Omental fat pad (tissue), 4 donors: ENCODE data around the gene SYMPK. TPM values are rescaled to one million over a fixed set of nuclear protein-coding genes. Genes with fewer than 3 reads are reported as not detected.

Experiments used
- ATAC-seq: fragments of 150-250 bp; one replicate; pipeline ENCODE4 v1.9.1; 2016; ENCODE audit warnings: mild to moderate bottlenecking, moderate library complexity; ENCODE audit not compliant: low FRiP score
- DNase-seq: peaks from one replicate; pipeline ENCODE4 v3.0.0-alpha.2; 2019; ENCODE audit warnings: low spot score
- total RNA-seq, 4 donors: library from RNA; depleted of rRNA; stranded (reverse); fragments of >200 nt; gene quantifications; one replicate each; pipeline ENCODE4 v1.1.0, GENCODE V29; 2016
- TF ChIP-seq, protein P1 (sequence below), 3 donors: fragments of 450-650 bp; IDR thresholded peaks; one replicate each; pipeline ENCODE4 v1.5.1; 2016 to 2017; ENCODE audit warnings: antibody characterized with exemption in 3 of 3, mild to moderate bottlenecking in 3 of 3, moderate library complexity in 2 of 3

The SYMPK gene
- total RNA-seq: 10 to 100 TPM; 17.3 to 35.2 (median 27.1) TPM

DNA sequence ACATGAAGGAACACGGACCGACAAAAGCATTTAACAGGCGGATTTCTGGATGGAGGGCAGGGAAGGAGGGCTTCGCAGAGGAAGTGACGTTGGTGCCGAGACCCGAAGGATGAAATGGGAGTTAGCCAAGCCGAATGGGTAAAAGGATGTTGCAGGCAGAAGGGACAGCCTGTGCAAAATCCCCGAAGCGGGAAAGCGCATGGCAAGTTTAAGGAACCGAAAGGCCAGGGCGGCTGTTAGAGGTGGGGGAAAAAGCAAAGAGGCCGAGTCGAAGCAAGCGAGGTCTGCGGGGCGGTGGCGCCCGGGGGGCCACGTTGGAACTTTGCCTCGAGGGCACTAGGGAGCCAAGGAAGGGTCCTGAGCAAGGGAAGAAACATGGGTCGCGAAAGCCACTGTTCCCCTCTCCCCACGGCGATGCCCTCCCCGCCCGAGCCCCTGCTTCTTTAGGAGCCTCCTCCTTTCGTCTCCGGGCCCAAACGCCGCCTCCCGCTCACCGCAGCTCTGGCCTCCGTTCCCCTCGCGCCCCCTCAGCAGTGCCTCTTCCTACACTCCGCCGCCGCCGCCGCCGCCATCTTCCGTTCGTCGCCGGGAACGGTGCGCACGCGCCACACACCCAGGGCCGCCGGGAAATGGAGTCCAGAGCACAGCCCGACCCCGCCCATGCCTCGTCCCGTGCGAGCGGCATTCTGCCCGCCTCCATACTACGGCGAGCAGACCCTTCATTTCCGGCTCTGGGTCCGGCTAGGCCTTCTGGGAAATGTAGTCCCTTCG lies at the start of gene SYMPK:
TSS of gene SYMPK (minus strand) at position 584 of the 771 bp plus-strand sequence. CDS start 8,652 bp downstream, outside the sequence.
- TF ChIP-seq, protein P1, sequence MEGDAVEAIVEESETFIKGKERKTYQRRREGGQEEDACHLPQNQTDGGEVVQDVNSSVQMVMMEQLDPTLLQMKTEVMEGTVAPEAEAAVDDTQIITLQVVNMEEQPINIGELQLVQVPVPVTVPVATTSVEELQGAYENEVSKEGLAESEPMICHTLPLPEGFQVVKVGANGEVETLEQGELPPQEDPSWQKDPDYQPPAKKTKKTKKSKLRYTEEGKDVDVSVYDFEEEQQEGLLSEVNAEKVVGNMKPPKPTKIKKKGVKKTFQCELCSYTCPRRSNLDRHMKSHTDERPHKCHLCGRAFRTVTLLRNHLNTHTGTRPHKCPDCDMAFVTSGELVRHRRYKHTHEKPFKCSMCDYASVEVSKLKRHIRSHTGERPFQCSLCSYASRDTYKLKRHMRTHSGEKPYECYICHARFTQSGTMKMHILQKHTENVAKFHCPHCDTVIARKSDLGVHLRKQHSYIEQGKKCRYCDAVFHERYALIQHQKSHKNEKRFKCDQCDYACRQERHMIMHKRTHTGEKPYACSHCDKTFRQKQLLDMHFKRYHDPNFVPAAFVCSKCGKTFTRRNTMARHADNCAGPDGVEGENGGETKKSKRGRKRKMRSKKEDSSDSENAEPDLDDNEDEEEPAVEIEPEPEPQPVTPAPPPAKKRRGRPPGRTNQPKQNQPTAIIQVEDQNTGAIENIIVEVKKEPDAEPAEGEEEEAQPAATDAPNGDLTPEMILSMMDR (IDR thresholded peaks at IDR 0.05): no peak
- ATAC-seq (peak; percentile 99), DNase-seq (peak; percentile 93)

DNA sequence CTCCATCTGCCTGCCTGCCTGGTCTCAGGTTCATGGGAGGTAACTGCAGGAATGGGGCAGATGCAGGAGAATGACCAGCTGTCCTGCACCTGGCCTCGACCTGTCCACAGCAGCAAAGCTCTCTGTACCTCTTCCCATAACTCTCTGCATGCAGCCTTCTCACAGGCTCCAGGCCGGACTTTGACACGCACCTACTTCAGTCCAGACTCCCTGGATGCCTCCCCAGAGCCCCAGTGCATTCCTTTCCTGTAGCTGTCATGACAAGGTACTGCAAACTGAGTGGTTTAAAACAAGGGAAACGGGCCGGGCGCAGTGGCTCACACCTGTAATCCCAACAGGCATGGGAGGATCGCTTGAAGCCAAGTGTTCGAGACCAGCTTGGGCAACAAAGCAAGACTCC lies 48.3 kb upstream of the SYMPK start:
- TF ChIP-seq, protein P1 (IDR thresholded peaks at IDR 0.05): no peak
- DNase-seq: no peak

DNA sequence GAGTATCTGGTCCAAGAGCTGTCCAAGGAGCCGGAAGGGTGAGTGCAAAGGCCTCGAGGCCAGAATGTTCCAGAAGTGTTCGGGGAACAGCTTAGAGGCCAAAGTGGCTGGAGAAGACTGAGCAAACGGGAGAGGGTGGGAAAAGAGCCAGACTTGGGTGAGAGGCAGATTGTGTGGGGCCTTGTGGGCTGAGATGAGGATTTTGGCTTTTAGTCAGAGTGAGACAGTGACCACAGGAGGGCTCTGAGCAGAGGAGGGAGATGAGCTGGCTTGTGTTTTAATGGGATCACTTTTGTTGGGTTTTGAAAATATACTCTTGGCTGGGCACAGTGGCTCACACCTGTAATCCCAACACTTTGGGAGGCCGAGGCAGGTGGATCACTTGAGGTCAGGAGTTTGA lies 46.0 kb upstream of the SYMPK start:
- no peak for DNase-seq
- ATAC-seq: no peak
- TF ChIP-seq, protein P1 (IDR thresholded peaks at IDR 0.05): no peak

More for the DNA sequence above, 48.3 kb upstream of the SYMPK start:
- ATAC-seq: no peak

DNA sequence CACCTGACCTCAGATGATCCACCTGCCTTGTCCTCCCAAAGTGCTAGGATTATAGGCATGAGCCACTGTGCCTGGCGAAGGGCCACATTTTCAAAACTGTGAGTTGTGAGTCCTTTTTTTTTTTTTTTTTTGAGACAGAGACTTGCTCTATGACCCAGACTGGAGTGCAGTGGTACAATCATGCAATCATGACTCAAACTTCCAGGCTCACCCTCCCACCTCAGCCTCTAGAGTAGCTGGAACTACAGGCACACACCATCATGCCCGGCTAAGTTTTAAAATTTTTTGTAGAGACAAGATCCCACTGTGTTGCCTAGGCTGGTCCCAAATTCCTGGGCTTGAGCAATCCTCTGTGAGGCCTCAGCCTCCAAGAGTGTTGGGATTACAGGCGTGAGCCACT lies 43.3 kb upstream of the SYMPK start:
- ATAC-seq: no peak
- TF ChIP-seq, protein P1 (IDR thresholded peaks at IDR 0.05): no peak
- no peak for DNase-seq

DNA sequence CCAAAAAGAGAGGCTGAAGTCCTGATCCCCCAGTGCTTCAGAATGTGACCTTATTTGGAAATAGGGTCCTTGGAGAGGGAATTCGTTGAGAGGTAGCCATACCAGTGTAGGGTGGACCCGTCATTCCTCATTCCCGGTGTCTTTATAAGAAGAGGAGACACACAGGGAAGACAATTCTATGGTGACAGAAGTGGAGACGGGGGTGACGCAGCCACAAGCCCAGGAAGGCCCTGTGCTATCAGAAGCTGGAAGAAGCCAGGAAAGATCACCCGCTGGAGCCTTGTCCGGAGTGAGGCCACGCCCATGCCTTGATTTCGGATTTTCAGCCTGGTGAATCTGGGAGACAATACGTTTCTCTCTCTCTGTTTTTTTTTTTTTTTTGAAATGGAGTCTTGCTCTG lies 42.1 kb upstream of the SYMPK start:
- ATAC-seq (no peak), DNase-seq (no peak)
- TF ChIP-seq, protein P1 (IDR thresholded peaks at IDR 0.05): no peak

DNA sequence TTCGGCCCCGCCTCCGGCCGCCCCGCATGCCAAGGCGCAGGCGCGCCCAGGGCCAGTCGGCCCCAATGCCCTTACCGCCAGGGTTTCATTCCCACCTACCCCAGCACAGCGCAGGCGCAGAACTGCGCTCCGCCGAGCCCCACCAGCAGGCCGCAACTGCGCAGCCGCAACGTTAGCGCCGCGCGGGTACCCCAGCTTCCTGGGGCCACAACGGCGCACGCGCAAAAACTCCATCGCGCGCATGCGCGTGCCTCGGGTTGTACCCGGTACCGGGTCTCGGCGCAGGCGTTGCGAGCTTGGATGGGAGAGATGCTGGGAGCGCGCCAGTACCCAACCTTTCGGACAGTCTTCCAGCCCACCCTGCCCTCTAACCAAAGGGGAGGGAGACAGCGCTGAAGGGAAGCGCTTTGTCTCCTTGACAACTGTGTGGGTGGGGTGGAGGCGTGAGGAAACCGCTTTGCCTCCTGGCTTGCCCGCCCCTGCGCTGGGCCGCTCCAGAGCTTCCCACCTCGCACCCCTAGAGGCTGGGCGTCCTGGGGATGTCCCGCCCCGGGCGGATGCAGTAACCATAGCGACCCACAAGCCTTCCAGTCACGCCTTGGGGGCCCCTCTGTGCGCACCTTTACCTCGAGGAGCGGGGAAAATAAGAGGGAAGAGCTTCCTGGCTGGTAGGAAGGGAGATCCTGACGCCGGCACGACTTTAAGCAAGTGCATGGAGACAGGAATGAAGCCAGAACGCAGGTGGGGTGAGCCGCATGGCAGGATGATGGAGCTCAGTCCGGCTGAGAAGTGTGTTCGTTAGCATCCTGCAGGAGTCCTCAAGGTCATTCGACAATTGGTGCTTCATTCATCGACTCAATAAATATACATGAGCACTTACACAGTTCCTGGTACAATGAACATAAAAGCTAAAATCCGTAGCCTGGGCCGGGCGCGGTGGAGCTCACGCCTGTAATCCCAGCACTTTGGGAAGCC lies 40.0 kb upstream of the SYMPK start:
- peak; percentile 99 for ATAC-seq
- TF ChIP-seq, protein P1 (IDR thresholded peaks at IDR 0.05): no peak
- DNase-seq: peak; percentile 86
